Activated T-cell treated with anti-CD3 and anti-CD28 coated beads, Interleukin-2, amount 50 U/mL, for 48 hours (primary cell): ENCODE results near the gene FKBP1B.
"Not testable (repeated sequence)": the region's sequence is repeated elsewhere in the genome, so short reads cannot be mapped to it uniquely, and the experiment has no call there.

Source experiments
- DNase-seq, 2 experiments: peaks; one replicate each; pipeline ENCODE4 v3.0.0-alpha.2; 2020

FKBP1B gene

DNA sequence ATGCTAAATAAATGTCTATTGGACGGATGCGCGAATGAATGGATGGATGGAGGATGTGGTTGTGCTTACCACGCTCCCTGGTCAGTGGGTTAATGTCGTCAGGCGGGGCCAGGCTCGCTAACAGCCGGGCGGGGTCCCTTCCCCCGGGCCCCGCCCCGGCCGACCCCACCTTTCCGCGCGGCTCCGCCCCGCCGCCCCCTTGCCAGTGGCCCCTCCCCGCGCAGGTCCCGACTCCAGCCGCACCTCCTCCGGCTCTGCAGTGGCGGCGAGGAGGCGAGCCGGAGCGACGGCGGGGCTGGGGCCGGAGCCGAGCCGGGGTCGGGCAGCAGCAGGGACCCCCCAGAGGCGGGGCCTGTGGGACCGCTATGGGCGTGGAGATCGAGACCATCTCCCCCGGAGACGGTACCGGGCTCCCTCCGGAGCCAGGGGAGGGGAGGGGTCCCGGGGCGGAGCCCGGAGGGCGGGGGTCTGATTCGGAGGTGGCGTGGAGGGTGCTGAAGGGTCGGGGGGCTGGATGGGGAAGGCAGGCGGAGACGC is at the start of gene FKBP1B:
Gene FKBP1B (plus strand): TSS at position 257 of the 537 bp plus-strand sequence. CDS start 109 bp downstream, at position 366.
- peak; percentile 67 to 75 for DNase-seq

DNA sequence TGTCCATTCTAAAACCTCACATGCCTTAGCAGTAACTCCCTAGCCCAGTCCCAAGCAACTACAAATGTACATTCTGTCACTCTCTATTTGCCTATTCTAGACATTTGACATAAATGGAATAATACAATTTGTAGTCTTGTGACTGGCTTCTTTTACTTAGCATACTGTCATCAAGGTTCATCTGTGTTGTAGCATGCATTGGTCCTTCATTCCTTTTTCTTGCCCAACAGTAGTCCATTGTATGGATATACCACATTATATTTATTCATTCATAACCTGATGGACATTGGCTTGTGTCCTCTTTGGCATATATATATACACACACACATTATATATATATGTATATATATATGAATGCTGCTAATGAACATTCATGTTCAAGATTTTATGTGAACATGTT is 41.8 kb upstream of the FKBP1B start:
- DNase-seq: no peak

DNA sequence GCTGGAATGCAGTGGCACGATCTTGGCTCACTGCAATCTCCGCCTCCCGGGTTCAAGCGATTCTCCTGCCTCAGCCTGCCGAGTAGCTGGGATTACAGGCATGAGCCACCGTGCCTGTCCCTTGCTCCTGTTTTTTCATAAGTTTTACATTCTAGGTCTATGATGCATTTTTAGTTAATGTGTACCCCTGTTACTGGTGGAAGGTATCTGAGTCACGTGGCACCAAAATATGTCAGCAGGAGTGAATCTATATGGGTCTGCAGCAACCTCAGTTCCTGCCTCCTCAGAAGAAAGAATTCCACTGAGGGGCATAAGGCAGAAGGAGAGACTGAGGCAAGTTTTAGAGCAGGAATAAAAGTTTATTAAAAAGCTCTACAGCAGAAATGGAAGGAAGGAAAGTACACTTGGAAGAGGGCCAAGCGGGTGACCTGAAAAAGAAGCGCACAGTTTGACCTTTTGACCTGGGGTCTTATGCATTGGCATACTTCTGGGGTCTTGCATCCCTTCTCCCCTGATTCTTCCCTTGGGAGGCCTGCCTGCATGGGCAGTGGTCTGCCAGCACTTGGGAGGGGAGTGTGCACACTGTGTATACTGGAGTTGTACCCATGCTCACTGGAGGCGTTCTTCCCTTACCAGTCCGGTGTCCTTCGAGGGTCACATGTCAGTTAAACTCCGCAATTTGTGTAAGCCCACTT is 40.7 kb upstream of the FKBP1B start:
- DNase-seq: no peak

DNA sequence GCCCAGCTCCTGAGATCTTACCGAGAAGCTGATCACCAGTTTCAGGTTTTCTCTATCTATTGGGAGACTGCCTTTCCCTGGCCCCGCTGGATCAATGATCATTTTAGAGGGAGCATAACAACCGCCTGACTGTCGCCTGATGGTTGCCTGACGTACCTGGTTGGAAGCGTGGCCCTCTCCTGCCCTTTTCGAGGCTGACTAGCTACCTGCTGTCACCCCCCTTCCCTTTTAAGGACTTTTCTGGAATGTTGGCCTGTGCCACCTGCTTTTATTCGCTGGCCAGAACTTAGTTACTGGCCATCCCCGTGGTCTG is 40.2 kb upstream of the FKBP1B start:
- DNase-seq: no peak

DNA sequence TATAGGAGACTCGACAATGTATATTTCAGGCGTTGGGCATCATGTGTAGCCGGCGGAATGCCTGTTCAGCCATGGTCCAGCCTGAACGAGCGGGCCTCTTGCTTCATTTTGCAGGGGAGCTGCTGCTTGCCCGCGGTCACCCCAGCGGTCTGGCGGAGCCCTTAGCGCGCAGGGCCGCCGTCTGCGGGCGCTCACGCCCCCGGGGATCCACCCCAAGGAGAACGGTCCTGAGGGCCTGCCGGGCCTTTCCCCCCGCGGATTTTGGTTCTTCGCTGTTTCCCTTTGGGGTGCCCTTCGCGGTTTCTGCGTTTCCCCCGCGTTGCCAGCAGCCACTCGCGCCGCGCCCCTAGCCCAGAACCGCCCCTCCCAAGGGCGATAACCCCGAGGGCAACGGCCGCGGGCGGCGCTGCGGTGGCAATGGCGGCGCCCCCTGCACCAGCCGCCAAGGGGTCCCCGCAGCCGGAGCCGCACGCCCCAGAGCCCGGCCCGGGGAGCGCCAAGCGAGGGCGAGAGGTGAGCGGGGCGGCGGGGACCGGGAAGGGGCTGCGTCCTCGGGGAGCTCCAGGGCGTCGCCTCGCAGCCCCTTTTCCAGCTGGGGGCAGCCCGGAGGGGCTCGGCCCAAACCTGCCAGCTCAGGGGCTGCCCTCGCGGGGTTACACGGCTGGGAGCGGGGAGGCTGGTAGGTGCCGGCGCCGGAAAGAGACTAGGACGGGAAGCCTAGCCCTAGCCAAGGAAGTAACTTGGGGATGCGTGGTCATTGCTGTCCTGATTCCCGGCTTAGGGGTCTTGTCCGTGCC is 39.7 kb upstream of the FKBP1B start, which contains the start of gene MFSD2B:
Gene MFSD2B (plus strand): TSS at position 406 of the 797 bp plus-strand sequence. CDS start 12 bp downstream, at position 418.
- no peak for DNase-seq

DNA sequence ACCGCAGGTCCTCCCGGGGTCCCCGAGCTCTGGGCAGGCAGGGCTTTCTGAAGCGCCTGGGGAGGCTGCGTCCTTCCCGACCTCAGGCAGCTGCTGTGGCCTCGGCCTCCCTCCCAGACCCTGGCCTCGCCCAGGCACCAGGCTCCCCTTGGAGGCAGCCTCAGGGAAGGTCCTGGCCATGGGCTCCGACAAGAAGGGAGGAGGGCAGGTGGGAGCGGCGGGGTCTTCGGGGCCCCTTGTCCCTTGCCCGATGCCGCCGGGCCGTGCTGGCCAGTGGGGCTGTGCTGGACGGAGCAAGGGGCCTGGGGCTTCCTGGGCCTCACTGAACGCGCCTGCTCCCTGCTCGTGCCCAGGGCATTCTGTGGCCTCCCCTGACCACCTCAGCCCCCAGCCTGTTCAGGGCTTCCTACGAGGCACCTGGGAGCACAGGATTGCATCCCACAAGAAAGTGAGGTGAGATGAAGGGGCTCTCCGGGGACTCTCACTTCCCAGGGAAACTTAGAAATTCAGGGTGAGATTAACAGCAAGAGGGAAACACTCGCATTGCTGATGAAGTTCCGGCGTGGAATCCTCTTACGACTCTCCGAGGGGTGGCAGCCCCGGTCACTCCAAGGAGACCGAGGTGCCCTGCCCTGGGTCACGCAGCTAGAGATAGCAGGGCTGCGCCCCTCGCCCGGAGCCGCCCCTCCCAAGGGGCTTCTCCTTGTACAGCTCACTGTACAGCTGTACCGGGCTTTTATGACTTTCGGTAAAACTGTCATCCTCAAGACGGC is 38.9 kb upstream of the FKBP1B start:
- DNase-seq: no peak

DNA sequence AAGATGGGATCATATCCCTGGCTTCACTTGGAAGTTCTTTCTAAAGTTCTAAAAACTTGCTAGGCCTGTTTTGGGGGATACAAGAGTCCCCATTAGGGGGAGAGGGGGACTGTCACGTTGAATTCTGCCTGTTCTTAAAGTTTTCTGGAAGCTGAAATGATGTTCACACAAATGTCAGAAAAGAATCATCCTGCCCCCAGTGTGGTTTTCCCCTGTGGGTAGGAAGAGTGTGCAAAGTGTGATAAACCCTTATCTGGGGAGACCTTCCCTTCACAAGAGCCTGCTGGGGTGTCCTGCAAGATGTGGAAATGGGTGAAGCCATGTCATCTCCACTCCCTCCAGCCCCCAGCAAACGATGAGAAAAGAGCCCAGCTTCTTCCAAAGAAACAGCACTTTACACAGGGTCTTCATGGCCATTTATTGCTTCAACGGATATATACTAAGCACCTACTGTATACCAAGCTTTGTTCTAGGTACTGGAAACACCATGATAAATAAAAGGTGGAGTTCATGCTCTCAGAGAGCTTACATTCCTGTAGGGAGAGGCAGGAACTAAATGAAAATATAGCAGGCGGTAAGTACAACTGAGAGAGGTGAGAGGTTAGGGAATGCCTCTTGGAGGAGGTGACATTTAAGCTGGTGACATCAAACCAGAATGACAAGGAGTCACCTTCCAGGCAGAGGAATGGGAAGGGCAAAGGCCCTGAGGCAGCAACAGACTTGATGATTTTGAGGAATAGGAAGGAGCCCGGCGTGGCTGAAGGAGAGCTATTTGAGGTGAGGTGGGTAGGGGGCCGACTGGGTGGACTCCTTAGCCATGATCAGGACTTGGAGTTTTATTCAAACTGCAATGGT is 38.1 kb upstream of the FKBP1B start:
- DNase-seq: no peak

DNA sequence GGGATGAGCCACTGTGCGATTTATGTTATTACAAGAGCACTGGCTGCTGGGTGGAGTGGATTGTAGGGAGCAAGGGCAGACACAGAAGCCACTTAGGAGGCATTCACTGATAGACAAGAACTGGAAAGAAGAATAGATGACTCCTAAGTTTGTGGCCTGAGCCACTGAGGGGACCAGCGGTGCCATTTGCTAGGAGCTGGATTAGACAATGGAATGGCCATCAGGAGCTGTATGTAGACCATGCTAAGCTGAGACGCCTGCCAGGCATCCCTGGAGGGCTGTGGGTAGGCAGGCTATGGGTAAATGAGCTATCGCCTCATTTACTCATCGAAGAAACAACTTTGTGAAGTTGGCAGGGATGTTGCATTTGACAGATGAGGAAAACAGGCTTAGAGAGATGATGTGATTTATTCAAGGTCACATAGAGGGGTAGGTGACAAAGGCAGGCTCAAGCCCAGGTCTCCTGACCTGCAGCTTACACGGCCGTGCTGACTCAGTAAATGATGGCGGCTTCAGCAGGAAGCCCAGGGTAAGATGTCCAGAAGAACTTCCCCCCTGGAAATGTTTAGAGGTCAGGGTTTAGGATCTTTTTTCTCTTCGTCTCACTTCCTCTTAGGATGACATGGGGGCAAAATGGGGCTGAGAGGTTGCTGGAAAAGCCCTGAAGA is 36.9 kb upstream of the FKBP1B start:
- DNase-seq: no peak

DNA sequence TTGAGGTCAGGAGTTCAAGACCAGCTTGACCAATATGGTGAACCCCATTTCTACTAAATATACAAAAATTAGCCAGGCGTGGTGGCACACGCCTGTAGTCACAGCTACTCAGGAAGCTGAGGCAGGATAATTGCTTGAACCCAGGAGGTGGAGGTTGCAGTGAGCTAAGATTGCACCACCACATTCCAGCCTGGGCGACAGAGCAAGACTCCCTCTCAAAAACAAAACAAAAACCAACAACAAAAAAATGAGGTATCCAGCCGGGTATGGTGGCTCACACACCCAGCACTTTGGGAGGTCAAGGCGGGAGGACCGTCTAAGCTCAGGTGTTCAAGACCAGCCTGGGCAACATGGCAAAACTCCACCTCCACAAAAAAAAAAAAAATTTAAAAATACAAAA is 34.6 kb upstream of the FKBP1B start:
- DNase-seq: not testable (repeated sequence)

DNA sequence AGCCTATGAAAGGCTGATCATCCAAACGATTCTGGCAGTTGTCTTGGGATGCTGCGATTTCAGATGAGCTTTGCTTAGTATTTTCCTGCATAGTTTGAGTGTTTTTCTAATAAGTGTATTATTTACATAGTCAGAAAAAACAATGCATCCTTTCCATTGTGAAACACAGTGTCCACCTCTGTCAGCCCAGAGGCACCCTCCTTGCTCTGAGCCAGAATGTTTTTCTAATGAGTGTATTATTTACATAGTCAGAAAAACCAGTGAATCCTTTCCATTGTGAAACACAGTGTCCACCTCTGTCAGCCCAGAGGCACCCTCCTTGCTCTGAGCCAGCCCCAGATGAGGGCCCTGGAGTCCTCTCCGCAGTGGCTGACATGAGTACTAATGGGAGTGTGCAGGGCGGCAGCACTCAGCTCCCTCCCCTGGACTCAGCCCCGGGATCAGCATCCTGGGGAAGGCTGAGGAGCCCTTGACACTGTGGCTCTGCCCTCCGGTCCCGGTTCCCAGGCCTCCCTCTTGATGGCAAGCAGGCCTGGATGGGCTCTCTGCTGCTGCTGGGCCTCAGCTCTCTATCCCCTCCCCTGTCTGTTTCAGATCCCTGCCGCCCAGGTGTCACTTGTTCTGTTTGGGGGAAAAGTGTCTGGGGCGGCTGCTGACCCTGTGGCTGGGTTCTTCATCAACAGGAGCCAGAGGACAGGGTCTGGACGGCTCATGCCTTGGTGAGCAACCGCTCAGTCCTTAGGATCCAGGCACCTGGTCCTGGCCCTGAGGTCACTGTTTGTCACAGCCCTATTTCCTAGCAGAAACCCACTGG is 33.8 kb upstream of the FKBP1B start:
- no peak for DNase-seq

DNA sequence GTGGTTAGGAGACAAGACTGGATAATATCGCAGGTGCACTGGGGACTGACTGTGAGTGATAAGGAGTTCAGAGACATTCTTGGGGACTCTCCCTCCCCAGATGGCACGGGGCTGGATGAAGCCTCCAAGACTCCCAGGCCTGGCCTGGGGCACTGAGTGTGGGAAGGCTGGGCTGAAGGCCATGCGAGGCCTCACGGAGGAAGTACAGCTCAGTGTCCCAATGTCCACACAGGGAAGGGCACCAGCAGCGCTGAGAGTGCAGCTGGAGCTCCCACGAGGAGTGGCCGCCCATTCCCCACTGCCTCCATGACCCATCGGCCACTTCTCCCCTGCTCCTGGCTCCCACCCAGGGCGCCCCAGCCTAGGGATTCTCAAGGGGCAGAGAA is 33.2 kb upstream of the FKBP1B start:
- no peak for DNase-seq

DNA sequence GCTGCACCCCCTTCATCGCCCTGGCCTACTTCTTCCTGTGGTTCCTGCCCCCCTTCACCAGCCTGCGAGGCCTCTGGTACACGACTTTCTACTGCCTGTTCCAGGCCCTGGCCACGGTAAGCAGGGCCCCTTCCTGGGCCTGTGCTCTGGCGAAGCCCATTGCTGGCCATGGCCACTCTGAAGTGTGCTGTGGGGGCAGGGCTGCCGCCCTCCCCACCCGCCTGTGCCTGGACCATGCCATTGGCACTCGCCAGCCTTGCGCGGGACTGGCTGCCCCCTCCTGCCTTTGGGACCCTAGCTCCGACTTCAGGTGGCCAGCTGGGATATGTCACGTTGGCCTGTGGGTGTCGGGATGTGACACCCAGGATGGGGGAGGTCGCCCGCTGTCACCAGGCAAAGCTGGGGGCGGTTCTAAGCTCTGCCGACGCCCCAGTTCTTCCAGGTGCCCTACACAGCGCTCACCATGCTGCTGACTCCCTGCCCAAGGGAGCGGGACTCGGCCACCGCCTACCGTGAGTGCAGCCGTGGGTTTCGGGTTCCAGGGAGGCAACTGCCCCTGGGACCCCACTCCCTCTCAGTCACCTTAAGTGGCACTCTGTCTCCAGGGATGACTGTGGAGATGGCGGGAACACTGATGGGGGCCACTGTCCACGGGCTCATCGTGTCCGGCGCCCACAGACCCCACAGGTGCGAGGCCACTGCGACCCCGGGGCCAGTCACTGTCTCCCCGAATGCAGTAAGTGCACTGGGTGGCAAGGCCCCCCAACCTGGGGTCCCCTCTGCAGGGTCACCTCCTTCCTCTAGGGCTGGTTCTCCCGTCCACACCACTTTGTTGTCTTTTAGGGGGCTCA is 32.5 kb upstream of the FKBP1B start:
- DNase-seq: no peak

DNA sequence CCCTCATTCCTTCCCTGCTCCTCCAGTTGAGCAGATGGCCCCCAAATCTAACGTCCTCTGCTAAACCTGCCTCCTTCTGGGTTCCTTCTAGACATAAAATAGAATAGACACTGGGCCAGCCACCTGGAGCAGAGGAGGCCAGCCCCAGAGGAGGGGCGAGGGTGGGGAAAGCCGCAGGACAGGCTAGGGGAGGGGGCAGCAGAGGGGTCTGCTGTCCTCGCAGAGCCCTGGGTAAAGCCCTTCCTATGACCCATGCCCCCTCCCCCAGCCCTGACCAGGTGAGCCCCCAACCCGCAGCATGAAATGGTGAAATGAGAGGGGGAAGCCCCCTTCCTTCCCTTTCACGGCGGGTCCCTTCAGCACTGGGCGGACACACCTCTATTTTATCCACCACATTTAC is 31.8 kb upstream of the FKBP1B start:
- DNase-seq: no peak

DNA sequence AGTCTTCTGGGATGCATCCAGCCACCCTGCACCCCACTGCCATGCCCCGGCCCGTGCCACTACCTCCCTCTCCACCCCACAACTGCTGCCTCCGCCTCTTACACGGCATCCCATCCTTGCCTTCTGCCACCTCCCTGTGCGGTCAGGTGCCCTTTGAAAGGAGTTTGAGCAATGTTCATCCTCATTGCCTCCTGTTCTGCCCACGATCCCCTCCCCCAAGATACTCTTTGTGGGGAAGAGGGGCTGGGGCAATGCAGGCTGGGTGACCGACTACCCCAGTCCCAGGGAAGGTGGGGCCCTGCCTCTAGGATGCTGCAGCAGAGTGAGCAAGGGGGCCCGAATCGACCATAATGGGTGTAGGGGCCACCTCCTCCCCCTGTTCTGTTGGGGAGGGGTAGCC is 31.3 kb upstream of the FKBP1B start:
- DNase-seq: no peak

DNA sequence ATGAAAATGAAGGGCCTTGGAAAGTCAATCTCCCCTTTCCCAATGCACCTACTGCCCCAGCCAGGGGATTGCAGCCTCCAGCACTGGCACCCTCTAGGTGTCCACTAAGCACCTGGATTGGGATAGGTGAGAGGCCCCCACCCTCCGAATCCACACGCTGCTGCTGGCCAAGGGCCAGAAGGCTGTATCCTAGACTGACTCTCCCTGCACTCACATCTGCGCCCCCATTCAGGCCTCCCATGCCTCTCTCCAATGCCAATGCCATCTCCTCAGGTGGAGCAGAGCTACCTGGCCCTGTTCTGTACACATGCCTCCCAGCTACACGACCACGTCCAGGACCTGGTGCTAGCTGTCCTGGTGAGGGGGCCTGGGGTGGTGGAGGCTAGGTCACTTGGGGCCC is 29.8 kb upstream of the FKBP1B start:
- DNase-seq: no peak

DNA sequence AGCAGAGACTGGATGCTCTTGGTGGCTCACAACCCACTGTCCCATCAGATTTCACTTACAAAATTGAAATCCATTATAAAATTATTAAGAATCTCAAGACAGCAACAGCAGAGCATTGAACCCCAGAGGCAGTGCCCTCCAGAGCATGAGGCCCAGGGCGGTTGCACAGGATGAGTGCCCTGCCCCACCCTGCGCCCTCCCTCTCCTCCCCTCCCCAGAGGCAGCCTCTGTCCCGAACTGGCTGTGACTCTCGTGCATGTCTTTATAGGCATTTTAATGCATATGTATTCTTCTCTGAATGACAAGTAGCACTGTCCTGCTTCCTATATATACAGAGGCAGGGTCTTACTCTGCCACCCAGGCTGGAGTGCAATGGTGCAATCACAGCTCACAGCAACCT is 29.3 kb upstream of the FKBP1B start:
- no peak for DNase-seq

DNA sequence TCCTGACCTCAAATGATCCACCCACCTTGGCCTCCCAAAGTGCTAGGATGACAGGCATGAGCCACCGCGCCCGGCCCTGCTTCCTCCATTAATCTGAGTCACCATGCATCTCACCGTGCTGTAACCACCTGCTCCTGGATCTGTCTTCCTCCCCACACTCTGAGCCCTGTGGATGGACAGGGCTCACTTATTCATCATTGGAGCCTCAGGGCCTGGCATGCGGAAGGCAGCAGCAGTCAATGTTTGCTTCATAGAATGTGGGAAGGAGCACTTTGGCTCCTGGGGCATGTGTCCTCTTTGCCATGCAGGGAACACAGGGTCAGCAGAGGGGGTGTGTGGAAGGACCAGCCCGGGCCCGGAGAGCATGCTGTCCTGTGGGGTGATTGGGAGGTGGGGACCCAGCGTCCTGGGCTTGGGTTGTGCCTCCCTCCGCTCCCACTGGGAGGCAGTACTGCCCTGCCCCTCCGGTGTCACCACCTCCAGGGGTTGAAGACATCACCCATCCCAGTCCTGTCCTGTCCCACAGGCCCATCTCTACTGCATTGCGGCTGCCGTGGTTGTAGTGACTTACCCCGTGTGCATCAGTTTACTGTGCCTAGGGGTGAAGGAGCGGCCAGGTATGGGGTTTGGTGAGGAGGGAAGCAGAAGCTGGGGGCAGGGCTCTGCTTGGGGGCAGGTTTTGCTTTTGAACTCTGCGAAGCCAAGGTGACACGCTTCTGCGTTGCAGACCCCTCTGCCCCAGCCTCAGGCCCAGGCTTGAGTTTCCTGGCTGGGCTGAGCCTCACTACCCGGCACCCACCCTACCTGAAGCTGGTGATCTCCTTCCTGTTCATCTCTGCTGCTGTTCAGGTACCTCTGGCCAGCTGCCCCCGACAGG is 28.2 kb upstream of the FKBP1B start:
- DNase-seq: peak; percentile 46 to 55

DNA sequence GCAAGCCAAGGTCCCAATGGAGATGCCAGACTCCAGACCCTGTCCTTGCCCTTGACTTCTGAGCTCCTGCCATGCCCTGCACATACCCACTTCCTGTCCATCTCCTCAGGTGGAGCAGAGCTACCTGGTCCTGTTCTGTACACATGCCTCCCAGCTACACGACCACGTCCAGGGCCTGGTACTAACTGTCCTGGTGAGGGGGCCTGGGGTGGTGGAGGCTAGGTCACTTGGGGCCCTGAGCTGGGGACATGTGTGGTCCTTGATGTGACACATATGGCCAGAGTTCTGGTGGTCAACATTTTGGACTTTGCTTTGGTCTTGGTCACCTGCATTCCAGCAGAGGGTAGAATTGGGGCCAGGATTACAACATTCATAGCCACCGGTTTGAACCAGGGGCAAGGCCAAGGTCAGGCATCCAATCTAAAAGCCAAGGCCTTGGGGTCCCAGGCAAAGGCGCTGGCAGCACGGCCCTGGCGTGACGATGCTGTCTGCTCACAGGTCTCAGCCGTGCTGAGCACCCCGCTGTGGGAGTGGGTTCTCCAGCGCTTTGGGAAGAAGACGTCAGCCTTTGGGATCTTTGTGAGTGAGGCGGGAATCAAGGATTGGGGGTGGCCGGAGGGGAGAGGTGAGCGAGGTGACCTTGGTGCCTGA is 27.1 kb upstream of the FKBP1B start:
- no peak for DNase-seq
